ENCODE results near the gene MRPL19.

MRPL19 gene

GRCh38 chr2:75646583-75647425, at the start of gene MRPL19:
MRPL19 (plus strand) TSS chr2:75646783; CDS start chr2:75646808, 25 bp downstream.
- DNase-seq (ENCODE audit: low read depth in 2 of 2) = peak; percentile 53 to 60

DNA sequence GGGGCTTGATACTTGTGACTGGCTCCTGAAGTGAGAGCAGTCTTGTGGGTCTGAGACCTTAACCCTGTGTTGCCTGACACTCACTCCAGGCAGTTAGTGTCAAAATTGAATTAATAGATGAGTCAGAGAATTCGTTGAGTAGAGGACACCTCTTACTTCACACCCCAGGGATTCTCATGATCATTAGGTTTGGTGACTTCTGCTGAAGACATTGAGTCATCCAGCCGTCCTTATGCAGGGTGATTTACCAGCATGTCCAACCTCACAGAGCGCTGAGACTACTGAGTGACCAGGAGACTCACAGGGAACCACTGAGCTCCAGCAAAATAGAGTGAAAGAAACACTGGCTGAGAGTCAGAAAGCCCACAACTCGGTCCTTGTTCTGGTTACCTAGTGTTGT, 49.8 kb upstream of the MRPL19 start:
- DNase-seq (ENCODE audit: low read depth in 2 of 2) = no peak

DNA sequence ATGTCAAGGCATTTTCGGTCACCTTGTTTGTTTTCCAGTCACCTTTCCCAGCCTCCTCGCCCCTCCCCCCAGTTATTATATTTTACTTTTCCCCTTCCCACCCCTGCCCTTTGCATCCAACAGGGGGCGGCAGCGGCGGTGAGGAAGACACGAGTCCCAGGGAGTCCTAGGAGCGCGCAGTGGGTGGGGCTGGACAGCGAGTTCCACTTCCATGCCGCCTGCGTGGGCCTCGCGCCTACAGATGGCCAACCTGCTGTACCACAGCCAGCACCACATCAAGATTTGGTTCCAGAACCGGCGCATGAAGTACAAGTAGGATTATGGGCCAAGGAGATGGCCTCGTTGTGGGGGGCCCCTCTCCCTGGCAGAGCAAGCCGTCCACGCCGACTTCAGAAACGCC, 48.6 kb upstream of the MRPL19 start:
- DNase-seq (ENCODE audit: low read depth in 2 of 2) = no peak

GRCh38 chr2:75598589-75599155, 47.9 kb upstream of the MRPL19 start:
- no peak for DNase-seq (ENCODE audit: low read depth in 2 of 2)

DNA sequence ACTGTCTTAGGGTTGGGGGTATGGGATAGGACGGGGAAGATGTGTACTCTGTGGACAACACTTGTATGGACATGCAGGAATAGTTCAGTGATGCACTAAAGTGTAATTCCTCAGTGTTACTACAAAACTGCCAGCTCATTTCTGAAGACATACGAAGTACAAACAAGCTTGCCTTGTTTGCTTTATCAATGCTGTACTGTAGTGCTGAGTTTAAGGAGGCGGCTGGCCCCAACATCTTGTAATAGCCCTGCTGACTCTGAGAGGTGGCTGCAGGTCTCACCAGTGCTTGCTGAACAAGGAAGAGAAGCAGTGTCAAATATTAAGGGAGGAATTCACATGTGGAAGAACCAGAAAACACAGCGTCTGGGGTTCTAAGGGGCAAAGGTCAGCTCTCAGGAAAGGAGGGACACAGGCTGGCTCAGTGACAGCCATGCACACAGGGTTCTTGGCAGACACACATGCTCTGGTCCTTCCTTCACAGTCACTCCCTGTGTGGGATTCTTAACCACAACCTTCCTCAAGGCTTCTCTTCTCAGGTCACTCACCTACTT, 46.0 kb upstream of the MRPL19 start:
- no peak for DNase-seq (ENCODE audit: low read depth in 2 of 2)

GRCh38 chr2:75602724-75603342, 43.8 kb upstream of the MRPL19 start:
- DNase-seq (ENCODE audit: low read depth in 2 of 2) = no peak

DNA sequence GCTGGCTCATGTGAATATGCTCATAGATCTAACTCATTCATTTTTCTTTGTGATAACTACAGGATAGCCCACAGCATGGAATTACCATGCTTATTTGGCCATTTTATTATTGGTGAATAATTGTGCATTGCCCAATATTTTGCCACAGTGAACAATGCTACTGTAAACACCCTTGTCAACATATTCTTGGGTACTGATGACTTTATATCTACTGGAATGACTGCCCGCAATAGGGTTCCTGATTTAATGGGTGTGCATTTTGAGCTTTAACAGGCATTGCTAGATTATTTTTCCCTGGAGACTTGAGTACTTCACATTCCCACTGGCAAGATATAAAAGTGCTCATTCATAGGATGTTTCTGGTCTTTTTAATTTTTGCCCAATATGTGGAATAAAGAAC, 43.1 kb upstream of the MRPL19 start:
- DNase-seq (ENCODE audit: low read depth in 2 of 2) = no peak

DNA sequence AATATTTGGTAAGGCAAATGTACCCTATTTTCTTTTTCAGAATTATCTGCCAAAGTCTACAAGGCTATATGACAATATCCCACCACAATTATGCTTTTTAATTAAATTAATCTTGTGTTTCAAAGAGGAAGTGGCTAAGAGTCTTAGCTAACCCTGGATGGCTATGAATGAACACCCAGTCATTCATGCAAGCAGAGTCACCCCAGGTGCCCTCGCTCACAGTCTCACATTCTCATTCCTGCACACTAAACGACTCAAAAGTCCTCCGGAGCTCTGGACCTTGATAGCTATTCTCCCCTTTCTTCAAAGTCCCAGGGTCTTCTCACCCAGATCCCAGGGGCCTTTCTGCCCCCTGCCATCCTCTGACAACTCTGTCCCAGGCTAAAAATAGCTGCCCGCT, 42.1 kb upstream of the MRPL19 start:
- no peak for DNase-seq (ENCODE audit: low read depth in 2 of 2)

DNA sequence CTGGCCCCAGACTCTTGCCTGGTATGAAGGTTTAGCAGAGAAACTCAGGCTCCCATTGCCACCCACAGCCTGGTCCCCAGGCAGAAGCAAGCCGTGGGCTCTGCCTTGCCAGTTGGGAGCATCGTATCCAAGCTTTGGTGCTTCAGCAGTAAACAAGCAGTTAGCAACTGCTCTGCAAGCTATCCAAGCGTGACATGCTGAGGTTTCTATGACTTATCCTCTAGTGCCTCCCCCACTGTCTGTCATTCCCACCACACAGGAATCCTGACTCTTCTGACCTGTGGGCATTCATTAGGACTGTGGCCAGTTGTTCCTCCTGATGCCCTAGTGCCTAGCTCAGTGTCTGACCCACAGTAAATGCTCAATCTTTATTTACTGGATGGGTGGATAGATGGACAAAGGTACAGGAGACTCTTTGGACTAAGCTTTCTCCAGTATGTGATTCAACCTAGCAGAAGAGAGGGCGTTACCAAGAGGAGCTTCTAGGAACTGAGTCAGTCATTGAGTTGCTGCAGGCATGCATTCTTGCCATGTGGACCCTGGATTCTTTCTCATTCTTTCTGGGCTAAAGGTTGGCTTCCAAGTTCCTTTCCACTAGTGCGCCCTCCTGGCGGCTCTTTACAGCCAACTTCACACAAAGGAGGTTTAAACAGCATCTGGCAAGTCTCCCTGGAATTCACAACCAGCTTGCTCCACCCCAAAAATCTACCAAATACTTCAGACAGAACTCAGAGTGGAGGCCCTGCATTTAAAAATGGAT, 40.6 kb upstream of the MRPL19 start:
- DNase-seq (ENCODE audit: low read depth in 2 of 2) = no peak

- no peak for DNase-seq (ENCODE audit: low read depth in 2 of 2)
These were observed 39.7 kb upstream of the MRPL19 start for GRCh38 chr2:75606761-75607399.

GRCh38 chr2:75607400-75607798, 39.2 kb upstream of the MRPL19 start:
- DNase-seq (ENCODE audit: low read depth in 2 of 2) = no peak

- no peak for DNase-seq (ENCODE audit: low read depth in 2 of 2)
These were observed 38.4 kb upstream of the MRPL19 start for GRCh38 chr2:75607988-75608683.

DNA sequence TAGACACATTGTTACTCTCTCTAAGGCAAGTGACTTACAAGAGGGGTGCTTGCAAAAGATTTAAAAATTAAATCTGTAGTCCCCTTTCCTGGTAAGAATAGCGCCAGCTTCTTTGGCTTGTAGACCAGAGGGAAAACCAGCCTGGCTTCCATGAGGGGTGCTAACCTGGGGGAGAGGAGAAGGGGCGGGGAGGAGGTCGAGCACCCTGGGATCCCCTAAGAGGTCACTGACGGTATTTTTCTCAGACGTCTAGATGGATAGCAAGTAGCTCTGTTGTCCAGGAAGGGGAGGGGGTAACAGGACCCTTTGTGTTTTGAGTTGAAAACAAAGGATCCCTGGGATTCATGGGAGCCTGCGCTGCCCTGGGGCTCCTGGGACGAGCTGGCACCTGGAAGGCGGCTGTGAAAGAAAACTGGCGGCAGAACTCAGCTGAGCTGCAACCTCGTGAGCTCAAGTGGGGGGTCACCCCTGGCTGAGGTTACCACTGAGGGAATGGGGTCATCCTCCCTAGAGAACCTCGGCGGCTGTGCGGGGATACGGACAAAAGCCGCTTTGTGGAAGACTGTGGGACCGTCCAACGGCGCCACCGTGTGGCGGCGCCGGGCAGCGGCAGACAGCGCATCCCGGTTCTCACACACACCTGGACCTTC, 37.8 kb upstream of the MRPL19 start:
- DNase-seq (ENCODE audit: low read depth in 2 of 2) = peak; percentile 17 to 26

DNA sequence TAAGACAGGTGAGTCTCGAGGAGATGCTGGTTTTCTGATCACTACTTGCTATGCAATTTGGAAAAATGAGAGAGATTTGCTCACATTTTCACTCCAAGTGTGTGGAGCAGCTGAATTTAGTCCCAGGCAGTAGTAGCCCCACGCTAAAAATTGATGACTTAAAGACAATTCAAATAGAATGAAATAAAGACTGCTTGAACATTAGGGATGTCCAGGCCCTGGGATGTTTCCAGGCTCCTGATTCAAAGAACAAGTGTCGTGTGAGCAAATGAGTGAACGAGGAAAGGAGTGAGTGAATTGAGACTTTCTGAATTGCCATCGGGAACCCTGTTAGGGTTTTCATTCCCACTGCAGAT, 37.3 kb upstream of the MRPL19 start:
- no peak for DNase-seq (ENCODE audit: low read depth in 2 of 2)

- DNase-seq (ENCODE audit: low read depth in 2 of 2) = no peak
These were observed 36.6 kb upstream of the MRPL19 start for GRCh38 chr2:75609937-75610508.

GRCh38 chr2:75610671-75611070, 35.9 kb upstream of the MRPL19 start:
- DNase-seq (ENCODE audit: low read depth in 2 of 2) = no peak

GRCh38 chr2:75612108-75612861, 34.3 kb upstream of the MRPL19 start:
- DNase-seq (ENCODE audit: low read depth in 2 of 2) = no peak

DNA sequence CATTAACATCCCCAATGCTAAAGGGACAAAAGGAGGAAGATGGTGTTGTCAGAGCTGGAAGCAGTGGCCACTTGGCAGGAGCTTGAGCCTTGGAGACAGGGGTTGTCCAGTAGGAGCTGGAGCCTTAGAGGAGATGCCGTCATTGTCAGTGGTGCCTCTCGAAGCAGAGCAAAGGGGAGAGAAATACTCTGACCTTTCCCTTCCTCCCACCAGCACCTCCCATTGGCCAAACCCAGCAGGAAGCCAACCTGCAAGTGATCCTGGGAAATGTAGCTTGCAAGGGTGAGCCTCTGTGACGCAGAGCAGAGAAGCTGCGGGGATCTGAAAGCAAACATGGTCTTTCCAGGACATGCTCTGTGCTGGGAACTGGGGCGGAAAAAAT, 33.7 kb upstream of the MRPL19 start:
- no peak for DNase-seq (ENCODE audit: low read depth in 2 of 2)

- no peak for DNase-seq (ENCODE audit: low read depth in 2 of 2)
These were observed 32.4 kb upstream of the MRPL19 start for GRCh38 chr2:75614162-75614651.
